Measurements from ENCODE around the gene OSBPL3. TPM values are rescaled to one million over a fixed set of nuclear protein-coding genes. Genes with fewer than 3 reads are reported as not detected.
A peak's percentile ranks its signal among the peaks of the same experiment; 100 is the strongest.

The OSBPL3 gene
- total and polyA plus RNA-seq, 2 donors (not counting 1 experiment from before 2014, with no cell fraction given) = 13.5 to 67.6 TPM

DNA sequence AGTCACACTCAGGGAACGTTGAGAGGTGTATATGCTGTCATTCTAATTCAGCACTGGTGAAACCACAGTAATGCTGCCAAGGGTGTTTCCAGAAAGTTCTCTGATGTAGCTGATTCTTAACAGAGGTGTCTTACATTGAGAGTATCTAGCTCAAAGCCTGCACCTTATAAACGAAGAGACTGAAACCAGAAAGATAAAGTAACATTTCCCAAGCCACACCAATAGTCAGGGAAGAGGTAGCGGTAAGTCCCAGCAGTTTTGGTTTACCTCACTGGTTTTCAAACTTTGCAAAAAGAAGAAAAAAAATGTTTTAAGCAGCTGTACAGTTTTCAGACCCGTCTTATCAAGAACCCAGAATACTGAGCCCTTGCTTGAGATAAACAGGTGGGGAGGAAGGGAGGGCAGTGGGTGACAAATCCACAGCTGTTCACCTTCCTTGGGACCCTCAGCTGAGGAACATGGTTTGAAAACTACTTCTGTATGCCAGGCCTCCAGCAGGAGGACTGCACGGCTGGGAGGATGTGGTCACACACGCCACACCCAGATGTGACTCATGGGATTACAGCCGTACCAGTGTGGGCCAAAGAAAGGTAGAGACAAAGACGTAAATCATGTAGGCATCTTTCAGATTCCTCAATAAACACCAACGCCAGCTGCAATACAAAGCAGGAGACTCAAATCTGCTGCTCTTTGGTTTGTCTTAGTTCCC, 158.8 kb downstream of the OSBPL3 start:
- Histone ChIP-seq H3K79me2 (ENCODE audit: control insufficient read depth, insufficient read depth, low read length) (no peaks in the 10 kb centered on the region), H3K9me3 (ENCODE audit: control extremely low read depth in 1 of 3, control insufficient read depth in 2 of 3, insufficient read depth in 1 of 3, low read length in 2 of 3) (no peaks in the 10 kb centered on the region), H3K4me2 (replicated peaks; ENCODE audit: low read depth, low read length, poor library complexity, severe bottlenecking) (peak overlapping the region; percentile 54), H3K9ac (ENCODE audit: low read length) (peak overlapping the region; percentile 12), H3K27ac (ENCODE audit: low read length in 2 of 2) (peak overlapping the region; percentile 76 to 83), H3K36me3 (replicated peaks in 1 of 2; ENCODE audit: control extremely low read depth in 1 of 2, control insufficient read depth in 1 of 2, extremely low read depth in 1 of 2, insufficient read depth in 2 of 2, low read length in 1 of 2) (peaks cover 0 to 11% of the 10 kb centered on the region in 2 experiments), H2AFZ (ENCODE audit: insufficient read depth, low read depth, low read length, poor library complexity, severe bottlenecking) (peak overlapping the region; percentile 51), H3K4me3 (ENCODE audit: control extremely low read depth in 1 of 5, extremely low read depth in 1 of 5, insufficient read depth in 1 of 5, low read depth in 2 of 5, low read length in 4 of 5) (no peak overlapping the region), H4K20me1 (ENCODE audit: control insufficient read depth, insufficient read depth, low read length, poor library complexity, severe bottlenecking) (no peaks in the 10 kb centered on the region), H3K4me1 (ENCODE audit: control insufficient read depth in 2 of 2, insufficient read depth in 2 of 2, low read length in 2 of 2) (peaks cover 38% of the 10 kb centered on the region in 2 donors), H3K27me3 (replicated peaks in 1 of 4; ENCODE audit: control extremely low read depth in 1 of 4, control insufficient read depth in 3 of 4, insufficient read depth in 4 of 4, low read length in 3 of 4) (no peaks in the 10 kb centered on the region)
- DNase-seq = peak; percentile 86
- H3K27ac Mint-ChIP-seq = peak overlapping the region; percentile 99
- no peaks in the 10 kb centered on the region for H3K27me3 Mint-ChIP-seq
- intact Hi-C loops (cut with micrococcal nuclease) = loop anchor here (1.0 kb wide), 5 partner anchors 15 to 304 kb away; partner anchors contain the start of gene CYCS
- peaks cover 51% of the 10 kb centered on the region for H3K4me1 Mint-ChIP-seq
- WGBS (ENCODE audit: insufficient coverage) = 0% methylated on average over 7 of the region's 9 CpGs
- ChIA-PET CTCF (interaction anchor here (0.6 to 6.0 kb wide), 46 partner anchors 8 to 293 kb away, joined by 3 to 146 read pairs (median 5); partner anchors contain the start of gene OSBPL3), POLR2A (interaction anchor here (0.5 to 2.9 kb wide), 10 partner anchors 9 to 160 kb away, joined by 3 to 17 read pairs (median 6); partner anchors contain the start of gene OSBPL3)
- no peaks in the 10 kb centered on the region for H3K9me3 Mint-ChIP-seq (ENCODE audit: insufficient read depth)
- H3K4me3 Mint-ChIP-seq = peak overlapping the region; percentile 91
- ATAC-seq (ENCODE audit: low read depth) = peak; percentile 86
- TF ChIP-seq, protein P1, sequence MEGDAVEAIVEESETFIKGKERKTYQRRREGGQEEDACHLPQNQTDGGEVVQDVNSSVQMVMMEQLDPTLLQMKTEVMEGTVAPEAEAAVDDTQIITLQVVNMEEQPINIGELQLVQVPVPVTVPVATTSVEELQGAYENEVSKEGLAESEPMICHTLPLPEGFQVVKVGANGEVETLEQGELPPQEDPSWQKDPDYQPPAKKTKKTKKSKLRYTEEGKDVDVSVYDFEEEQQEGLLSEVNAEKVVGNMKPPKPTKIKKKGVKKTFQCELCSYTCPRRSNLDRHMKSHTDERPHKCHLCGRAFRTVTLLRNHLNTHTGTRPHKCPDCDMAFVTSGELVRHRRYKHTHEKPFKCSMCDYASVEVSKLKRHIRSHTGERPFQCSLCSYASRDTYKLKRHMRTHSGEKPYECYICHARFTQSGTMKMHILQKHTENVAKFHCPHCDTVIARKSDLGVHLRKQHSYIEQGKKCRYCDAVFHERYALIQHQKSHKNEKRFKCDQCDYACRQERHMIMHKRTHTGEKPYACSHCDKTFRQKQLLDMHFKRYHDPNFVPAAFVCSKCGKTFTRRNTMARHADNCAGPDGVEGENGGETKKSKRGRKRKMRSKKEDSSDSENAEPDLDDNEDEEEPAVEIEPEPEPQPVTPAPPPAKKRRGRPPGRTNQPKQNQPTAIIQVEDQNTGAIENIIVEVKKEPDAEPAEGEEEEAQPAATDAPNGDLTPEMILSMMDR (IDR thresholded peaks at IDR 0.05) = peak; percentile 40
- TF ChIP-seq EZH2 (IDR thresholded peaks at IDR 0.05; ENCODE audit: borderline replicate concordance, insufficient read depth, low read depth, low read length, poor library complexity, severe bottlenecking) = no peak

DNA sequence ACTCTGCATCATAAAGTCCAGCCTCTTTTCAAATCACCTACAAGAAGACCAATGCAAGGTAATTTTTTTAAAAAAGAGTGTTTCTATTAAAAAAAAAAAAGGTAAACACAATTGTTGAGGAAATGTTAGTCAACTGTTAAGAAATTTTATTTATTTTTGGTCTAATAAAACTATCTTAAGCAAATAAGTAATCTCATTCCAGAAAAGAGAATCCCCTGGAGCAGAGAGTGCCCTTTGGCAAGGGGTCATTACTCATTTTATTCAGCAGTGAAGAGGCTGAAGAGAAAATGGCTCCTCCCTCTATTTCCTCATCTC, 159.3 kb downstream of the OSBPL3 start:
- Histone ChIP-seq H3K27me3 (replicated peaks in 1 of 4; ENCODE audit: control extremely low read depth in 1 of 4, control insufficient read depth in 3 of 4, insufficient read depth in 4 of 4, low read length in 3 of 4) (no peaks in the 10 kb centered on the region), H3K4me1 (ENCODE audit: control insufficient read depth in 2 of 2, insufficient read depth in 2 of 2, low read length in 2 of 2) (peaks cover 33% of the 10 kb centered on the region in 2 donors), H4K20me1 (ENCODE audit: control insufficient read depth, insufficient read depth, low read length, poor library complexity, severe bottlenecking) (no peaks in the 10 kb centered on the region), H3K4me3 (ENCODE audit: control extremely low read depth in 1 of 5, extremely low read depth in 1 of 5, insufficient read depth in 1 of 5, low read depth in 2 of 5, low read length in 4 of 5) (peak overlapping the region in 1 of 5 experiments; percentile 17), H3K36me3 (replicated peaks in 1 of 2; ENCODE audit: control extremely low read depth in 1 of 2, control insufficient read depth in 1 of 2, extremely low read depth in 1 of 2, insufficient read depth in 2 of 2, low read length in 1 of 2) (peaks cover 0 to 14% of the 10 kb centered on the region in 2 experiments), H2AFZ (ENCODE audit: insufficient read depth, low read depth, low read length, poor library complexity, severe bottlenecking) (peak overlapping the region; percentile 51), H3K9ac (ENCODE audit: low read length) (peak overlapping the region; percentile 12), H3K4me2 (replicated peaks; ENCODE audit: low read depth, low read length, poor library complexity, severe bottlenecking) (peak overlapping the region; percentile 54), H3K79me2 (ENCODE audit: control insufficient read depth, insufficient read depth, low read length) (no peaks in the 10 kb centered on the region), H3K9me3 (ENCODE audit: control extremely low read depth in 1 of 3, control insufficient read depth in 2 of 3, insufficient read depth in 1 of 3, low read length in 2 of 3) (no peaks in the 10 kb centered on the region), H3K27ac (ENCODE audit: low read length in 2 of 2) (peak overlapping the region; percentile 76 to 83)
- ATAC-seq (ENCODE audit: low read depth) (no peak), DNase-seq (no peak)
- Mint-ChIP-seq H3K9me3 (ENCODE audit: insufficient read depth) (no peaks in the 10 kb centered on the region), H3K27ac (peak overlapping the region; percentile 99), H3K27me3 (no peaks in the 10 kb centered on the region), H3K4me1 (peaks cover 46% of the 10 kb centered on the region), H3K4me3 (peak overlapping the region; percentile 91)
- intact Hi-C loops (cut with micrococcal nuclease) = loop anchor here (1.0 kb wide), 9 partner anchors 16 to 305 kb away; partner anchors contain the start of genes CYCS and OSBPL3
- CTCF ChIA-PET = interaction anchor here (0.6 to 6.0 kb wide), 46 partner anchors 8 to 293 kb away, joined by 3 to 146 read pairs (median 5); partner anchors contain the start of gene OSBPL3
- POLR2A ChIA-PET = interaction anchor here (0.7 to 2.9 kb wide), 7 partner anchors 9 to 161 kb away, joined by 3 to 17 read pairs (median 5); partner anchors contain the start of gene OSBPL3
- TF ChIP-seq, protein P1 (IDR thresholded peaks at IDR 0.05) = no peak
- TF ChIP-seq EZH2 (IDR thresholded peaks at IDR 0.05; ENCODE audit: borderline replicate concordance, insufficient read depth, low read depth, low read length, poor library complexity, severe bottlenecking) = no peak

Measured in B cell (primary cell).